Endothelial cell of umbilical vein (primary cell): ENCODE measurements around the gene OTULINL. TPM values are rescaled to one million over a fixed set of nuclear protein-coding genes. Genes with fewer than 3 reads are reported as not detected.

Experiments
- BruUV-seq: library from RNA; stranded (reverse); fragments of 400-500 nt; replicated peaks from 2 replicates; lab custom pipeline; 2021; lab: Mats Ljungman, UMichigan
- CTCF ChIA-PET: fragments of 300-600, 350-600 bp; sonication (Branson Sonifier 250); formaldehyde crosslinking; loops from one replicate; lab custom pipeline; 2021; ENCODE audit warnings: antibody characterized with exemption, inconsistent platforms; lab: Charles Lee
- POLR2A ChIA-PET: fragments of 300-600, 350-600 bp; sonication (Branson Sonifier 250); formaldehyde crosslinking; loops from one replicate; lab custom pipeline; 2021; ENCODE audit warnings: antibody characterized with exemption, inconsistent platforms; lab: Charles Lee
- DNase-seq: peaks from one replicate; pipeline ENCODE4 v3.0.0-alpha.2; 2011; ENCODE audit warnings: low read depth, low spot score
- FAIRE-seq: peaks from 2 replicates; lab custom pipeline; 2011; peaks lifted over from hg19 to GRCh38; lab: Jason Lieb, UNC
- H2AFZ ChIP-seq: 2 replicates; pipeline ENCODE4 v1.6.0; 2012; ENCODE audit warnings: low read depth, low read length, control low read depth, inconsistent platforms
- H3K27ac ChIP-seq: 2 replicates; pipeline ENCODE4 v1.5.1; 2011; ENCODE audit warnings: low read depth, mild to moderate bottlenecking, control low read depth, low read length, moderate library complexity; ENCODE audit not compliant: insufficient read depth
- H3K27me3 ChIP-seq, 2 experiments: 2 replicates each; pipeline versions ENCODE4 v1.6.0 to v1.6.1; 2011; ENCODE audit warnings: low read length in 2 of 2, mixed read lengths in 1 of 2; ENCODE audit not compliant: control insufficient read depth in 2 of 2, insufficient read depth in 2 of 2
- H3K36me3 ChIP-seq, 2 experiments: 2 replicates in 1 of 2; 3 replicates in 1 of 2; pipeline ENCODE4 v1.5.1; 2011; ENCODE audit warnings: low read length in 2 of 2, mild to moderate bottlenecking in 1 of 2, moderate library complexity in 1 of 2; ENCODE audit not compliant: control insufficient read depth in 2 of 2, insufficient read depth in 2 of 2; ENCODE audit errors: extremely low read depth in 1 of 2
- H3K4me1 ChIP-seq: 3 replicates; pipeline ENCODE4 v1.5.1; 2011; ENCODE audit warnings: mild to moderate bottlenecking, low read length; ENCODE audit not compliant: control insufficient read depth, insufficient read depth; ENCODE audit errors: extremely low read depth
- H3K4me2 ChIP-seq: 2 replicates; pipeline ENCODE4 v1.6.1; 2011; ENCODE audit warnings: low read length, control low read depth, mixed read lengths; ENCODE audit not compliant: insufficient read depth
- H3K4me3 ChIP-seq, 3 experiments: fragments of 200-600 bp in 1 of 3; sonication (generic), shearing (Covaris generic) in 1 of 3; replicated peaks in 1 of 3; 2 replicates each; pipeline ENCODE4 v1.5.1; 2011 to 2016; ENCODE audit warnings: control low read depth in 3 of 3, low read length in 3 of 3, mild to moderate bottlenecking in 2 of 3, inconsistent platforms in 1 of 3, low read depth in 1 of 3, moderate library complexity in 1 of 3; ENCODE audit not compliant: insufficient read depth in 1 of 3
- H3K79me2 ChIP-seq: 2 replicates; pipeline ENCODE4 v1.6.0; 2012; ENCODE audit warnings: low read length, inconsistent platforms; ENCODE audit not compliant: control insufficient read depth, insufficient read depth
- H3K9ac ChIP-seq: replicated peaks from 2 replicates; pipeline ENCODE3; 2011; ENCODE audit warnings: low read length, control low read depth; ENCODE audit not compliant: insufficient read depth; ENCODE audit errors: extremely low read depth
- H3K9me1 ChIP-seq: replicated peaks from 3 replicates; pipeline ENCODE4 v1.6.0; 2011; ENCODE audit warnings: mild to moderate bottlenecking, low read length; ENCODE audit not compliant: control insufficient read depth, insufficient read depth; ENCODE audit errors: extremely low read depth
- H3K9me3 ChIP-seq: replicated peaks from 2 replicates; pipeline ENCODE4 v1.5.1; 2012; ENCODE audit warnings: low read length, inconsistent platforms; ENCODE audit not compliant: control insufficient read depth, insufficient read depth
- H4K20me1 ChIP-seq: replicated peaks from 2 replicates; pipeline ENCODE3; 2011; ENCODE audit warnings: mild to moderate bottlenecking, low read length; ENCODE audit not compliant: control insufficient read depth, insufficient read depth; ENCODE audit errors: extremely low read depth
- EZH2 ChIP-seq: IDR thresholded peaks from 2 replicates; pipeline ENCODE4 v1.6.1; 2012; ENCODE audit warnings: borderline replicate concordance, low read depth, mild to moderate bottlenecking, moderate library complexity, low read length, inconsistent platforms; ENCODE audit not compliant: severe bottlenecking
- FOS ChIP-seq: IDR thresholded peaks from 2 replicates; pipeline ENCODE4 v1.6.1; 2011; ENCODE audit warnings: mild to moderate bottlenecking, low read length, moderate library complexity, borderline replicate concordance; ENCODE audit not compliant: insufficient read depth
- GATA2 ChIP-seq: IDR thresholded peaks from 2 replicates; pipeline ENCODE4 v1.7.0; 2011; ENCODE audit warnings: low read depth, mild to moderate bottlenecking, moderate library complexity, mixed read lengths, low read length; ENCODE audit not compliant: insufficient read length, insufficient read depth
- JUN ChIP-seq: IDR thresholded peaks from 2 replicates; pipeline ENCODE4 v1.6.1; 2011; ENCODE audit warnings: borderline replicate concordance, low read depth; ENCODE audit not compliant: insufficient read length, insufficient read depth
- MYC ChIP-seq: IDR thresholded peaks from one replicate; pipeline ENCODE4 v1.6.1; 2011; ENCODE audit warnings: mild to moderate bottlenecking, low read depth, low read length
- POLR2A ChIP-seq: IDR thresholded peaks from 2 replicates; pipeline ENCODE4 v1.6.1; 2012; ENCODE audit warnings: low read depth, mild to moderate bottlenecking, control low read depth, low read length
- POLR2AphosphoS5 ChIP-seq: IDR thresholded peaks from 2 replicates; pipeline ENCODE4 v1.6.1; 2012; ENCODE audit warnings: low read depth, mild to moderate bottlenecking, control low read depth, low read length, moderate library complexity; ENCODE audit not compliant: insufficient read depth
- dilution Hi-C: fragments of 300-500 bp; cut with MboI; formaldehyde crosslinking; loops from one replicate; pipeline ENCODE4 v1.15.0; 2019; ENCODE audit warnings: low sequenced_read_pairs; ENCODE audit not compliant: extremely low pct_ligation_motif_present
- intact Hi-C: fragments of 100-400 bp; cut with micrococcal nuclease; formaldehyde crosslinking; loops from one replicate; pipeline ENCODE4 v1.10.0; 2022
- polyA plus RNA-seq, 4 experiments: library from polyadenylated mRNA; depleted of rRNA in 3 of 4; stranded (reverse) in 3 of 4; unstranded in 1 of 4; fragments of >200 nt; gene quantifications; 2 replicates each; pipeline versions ENCODE4 v1.2.1 to v1.2.3, GENCODE V29; 2011 to 2012; ENCODE audit warnings: missing spikeins in 1 of 4
- total RNA-seq: library from RNA; stranded (reverse); gene quantifications from 2 replicates; pipeline ENCODE4 v1.2.3, GENCODE V29; 2021
- TF ChIP-seq, protein P1 (sequence below), 2 donors: IDR thresholded peaks; 1 replicate in 1 of 2; 2 replicates in 1 of 2; pipeline ENCODE4 v1.5.1; 2011; ENCODE audit warnings: low read length in 2 of 2, mild to moderate bottlenecking in 2 of 2, moderate library complexity in 2 of 2, control low read depth in 1 of 2, inconsistent platforms in 1 of 2, low read depth in 1 of 2; ENCODE audit not compliant: insufficient read depth in 1 of 2; ENCODE audit errors: extremely low read depth in 1 of 2
- TF ChIP-seq, protein P2 (sequence below): IDR thresholded peaks from 2 replicates; pipeline ENCODE4 v1.6.1; 2011; ENCODE audit not compliant: insufficient read depth, insufficient read length

The OTULINL gene
- total and polyA plus RNA-seq, 2 donors (not counting 3 experiments of a cell fraction or from before 2014, with no cell fraction given), result 0.08 to 0.42 TPM

DNA sequence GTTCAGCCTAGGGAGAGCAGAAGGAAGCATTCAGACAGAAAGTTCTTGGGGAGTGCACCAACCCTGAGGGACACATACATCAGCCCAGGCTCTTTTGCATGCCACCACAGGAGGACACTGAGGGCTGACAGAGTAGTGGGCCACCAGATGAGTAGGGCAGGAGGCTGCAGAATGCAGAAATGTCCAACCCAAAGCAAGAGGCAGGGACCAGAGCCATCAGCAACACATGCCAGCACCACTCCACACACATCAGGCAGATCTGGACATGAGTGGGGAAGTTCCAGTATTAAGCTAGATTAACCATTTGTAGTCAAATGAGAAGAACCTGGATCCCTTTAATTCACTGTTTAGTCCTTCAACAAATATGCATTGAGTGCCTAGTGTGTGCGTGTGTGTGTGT is 35.7 kb upstream of the OTULINL start:
- no peak overlapping the region for H3K4me2 ChIP-seq
- ChIA-PET CTCF (no interaction called here), POLR2A (no interaction called here)
- H3K27me3 ChIP-seq, result peaks cover 16 to 21% of the 10 kb centered on the region in 2 experiments
- intact Hi-C loops, result no loop called here
- FAIRE-seq, result no peak
- H3K9me1 ChIP-seq, result no peaks in the 10 kb centered on the region
- H3K9ac ChIP-seq, result no peak overlapping the region
- no peak overlapping the region for H3K4me3 ChIP-seq
- H3K4me1 ChIP-seq, result no peaks in the 10 kb centered on the region
- H3K79me2 ChIP-seq, result no peaks in the 10 kb centered on the region
- no peak for TF ChIP-seq EZH2
- BruUV-seq, result no TSS peak
- H4K20me1 ChIP-seq, result no peaks in the 10 kb centered on the region
- no peak overlapping the region for H3K27ac ChIP-seq
- DNase-seq, result no peak
- dilution Hi-C loops, result loop anchor here (25.0 kb wide), 1 partner anchor 91 kb away; no protein-coding TSS in a partner anchor
- no peaks in the 10 kb centered on the region for H3K36me3 ChIP-seq
- no peaks in the 10 kb centered on the region for H3K9me3 ChIP-seq
- no peak overlapping the region for H2AFZ ChIP-seq

DNA sequence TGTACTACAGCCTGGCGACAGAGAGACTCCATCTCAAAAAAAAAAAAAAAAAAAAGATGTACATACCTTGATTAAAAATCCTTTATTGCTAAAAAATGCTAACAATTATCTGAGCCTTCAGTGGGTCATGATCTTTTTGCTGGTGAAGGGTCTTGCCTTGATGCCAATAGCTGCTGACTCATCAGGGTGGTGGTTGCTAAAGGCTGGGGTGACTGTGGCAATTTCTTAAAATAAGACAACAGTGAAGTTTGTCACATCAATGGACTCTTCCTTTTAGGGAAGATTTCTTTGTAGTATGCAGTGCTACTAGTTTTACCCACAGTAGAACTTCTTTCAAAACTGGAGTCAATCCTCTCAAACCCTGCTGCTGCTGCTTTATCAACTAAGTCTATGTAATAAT is 33.9 kb upstream of the OTULINL start:
- POLR2A ChIA-PET, result no interaction called here
- H3K27me3 ChIP-seq, result peaks cover 20% of the 10 kb centered on the region in 2 experiments

More for the DNA sequence above, 33.9 kb upstream of the OTULINL start:
- dilution Hi-C loops (loop anchor here (25.0 kb wide), 1 partner anchor 90 kb away; no protein-coding TSS in a partner anchor), intact Hi-C loops (no loop called here)
- Histone ChIP-seq H3K4me3 (no peak overlapping the region), H3K27ac (no peak overlapping the region), H3K9me3 (no peaks in the 10 kb centered on the region), H3K9me1 (no peaks in the 10 kb centered on the region), H3K79me2 (no peaks in the 10 kb centered on the region), H3K9ac (no peak overlapping the region), H4K20me1 (no peaks in the 10 kb centered on the region), H2AFZ (no peak overlapping the region), H3K36me3 (no peaks in the 10 kb centered on the region), H3K4me1 (no peaks in the 10 kb centered on the region), H3K4me2 (no peak overlapping the region)
- no peak for DNase-seq
- TF ChIP-seq JUN (no peak), EZH2 (no peak), FOS (no peak), POLR2A (no peak), GATA2 (no peak), MYC (no peak), POLR2AphosphoS5 (no peak)
- TF ChIP-seq, protein P1, sequence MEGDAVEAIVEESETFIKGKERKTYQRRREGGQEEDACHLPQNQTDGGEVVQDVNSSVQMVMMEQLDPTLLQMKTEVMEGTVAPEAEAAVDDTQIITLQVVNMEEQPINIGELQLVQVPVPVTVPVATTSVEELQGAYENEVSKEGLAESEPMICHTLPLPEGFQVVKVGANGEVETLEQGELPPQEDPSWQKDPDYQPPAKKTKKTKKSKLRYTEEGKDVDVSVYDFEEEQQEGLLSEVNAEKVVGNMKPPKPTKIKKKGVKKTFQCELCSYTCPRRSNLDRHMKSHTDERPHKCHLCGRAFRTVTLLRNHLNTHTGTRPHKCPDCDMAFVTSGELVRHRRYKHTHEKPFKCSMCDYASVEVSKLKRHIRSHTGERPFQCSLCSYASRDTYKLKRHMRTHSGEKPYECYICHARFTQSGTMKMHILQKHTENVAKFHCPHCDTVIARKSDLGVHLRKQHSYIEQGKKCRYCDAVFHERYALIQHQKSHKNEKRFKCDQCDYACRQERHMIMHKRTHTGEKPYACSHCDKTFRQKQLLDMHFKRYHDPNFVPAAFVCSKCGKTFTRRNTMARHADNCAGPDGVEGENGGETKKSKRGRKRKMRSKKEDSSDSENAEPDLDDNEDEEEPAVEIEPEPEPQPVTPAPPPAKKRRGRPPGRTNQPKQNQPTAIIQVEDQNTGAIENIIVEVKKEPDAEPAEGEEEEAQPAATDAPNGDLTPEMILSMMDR (IDR thresholded peaks at IDR 0.05; ENCODE audit: extremely low read depth in 1 of 2, insufficient read depth in 1 of 2, low read depth in 1 of 2, low read length in 2 of 2), result no peak
- TF ChIP-seq, protein P2, sequence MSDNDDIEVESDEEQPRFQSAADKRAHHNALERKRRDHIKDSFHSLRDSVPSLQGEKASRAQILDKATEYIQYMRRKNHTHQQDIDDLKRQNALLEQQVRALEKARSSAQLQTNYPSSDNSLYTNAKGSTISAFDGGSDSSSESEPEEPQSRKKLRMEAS, result no peak
- CTCF ChIA-PET, result interaction anchor here (0.7 kb wide), 1 partner anchor 1860 kb away, joined by 4 read pairs; no protein-coding TSS in a partner anchor
- no TSS peak for BruUV-seq
- no peak for FAIRE-seq
